ENCODE data around the gene LAX1. TPM values are rescaled to one million over a fixed set of nuclear protein-coding genes. Genes with fewer than 3 reads are reported as not detected.
A peak's percentile ranks its signal among the peaks of the same experiment; 100 is the strongest.
"Not testable (repeated sequence)": the region's sequence is repeated elsewhere in the genome, so short reads cannot be mapped to it uniquely, and the experiment has no call there.

The LAX1 gene
- total and polyA plus RNA-seq, 2 experiments from 2014 or later, result not detected

GRCh38 chr1:203792486-203792885 lies 27.5 kb downstream of the LAX1 start:
- Histone ChIP-seq H3K9me3 (ENCODE audit: low read depth) (no peaks in the 10 kb centered on the region), H3K4me3 (no peak overlapping the region)
- no peak for DNase-seq (ENCODE audit: low spot score)

GRCh38 chr1:203793561-203793960 lies 28.6 kb downstream of the LAX1 start:
- H3K4me2 ChIP-seq; H3K27me3 ChIP-seq; H3K27ac ChIP-seq; H3K36me3 ChIP-seq (replicated peaks; ENCODE audit: insufficient read depth, low read depth); H3K4me3 ChIP-seq; H2AFZ ChIP-seq; DNase-seq (ENCODE audit: low spot score); H3K9me3 ChIP-seq (ENCODE audit: low read depth); H3K9me2 ChIP-seq (replicated peaks; ENCODE audit: insufficient read depth): not testable (repeated sequence)
- peaks cover 27% of the 10 kb centered on the region for H3K79me2 ChIP-seq
- H3K4me1 ChIP-seq (ENCODE audit: insufficient read depth), result peaks cover 17% of the 10 kb centered on the region
- WGBS (ENCODE audit: low lambda C conversion rate, missing lambda C conversion rate), result 86% methylated on average over 7 of the region's 7 CpGs
- peaks cover 21% of the 10 kb centered on the region for H4K20me1 ChIP-seq (ENCODE audit: insufficient read depth, poor library complexity, severe bottlenecking)

More at GRCh38 chr1:203792486-203792885, 27.5 kb downstream of the LAX1 start:
- Histone ChIP-seq H3K27ac (no peak overlapping the region), H4K20me1 (ENCODE audit: insufficient read depth, poor library complexity, severe bottlenecking) (peaks cover 11% of the 10 kb centered on the region), H3K9me2 (replicated peaks; ENCODE audit: insufficient read depth) (no peaks in the 10 kb centered on the region), H3K79me2 (peaks cover 16% of the 10 kb centered on the region), H3K27me3 (no peaks in the 10 kb centered on the region), H3K36me3 (replicated peaks; ENCODE audit: insufficient read depth, low read depth) (no peaks in the 10 kb centered on the region), H2AFZ (no peak overlapping the region), H3K4me1 (ENCODE audit: insufficient read depth) (peaks cover 10% of the 10 kb centered on the region), H3K4me2 (no peak overlapping the region)
- TF ChIP-seq, protein P1, sequence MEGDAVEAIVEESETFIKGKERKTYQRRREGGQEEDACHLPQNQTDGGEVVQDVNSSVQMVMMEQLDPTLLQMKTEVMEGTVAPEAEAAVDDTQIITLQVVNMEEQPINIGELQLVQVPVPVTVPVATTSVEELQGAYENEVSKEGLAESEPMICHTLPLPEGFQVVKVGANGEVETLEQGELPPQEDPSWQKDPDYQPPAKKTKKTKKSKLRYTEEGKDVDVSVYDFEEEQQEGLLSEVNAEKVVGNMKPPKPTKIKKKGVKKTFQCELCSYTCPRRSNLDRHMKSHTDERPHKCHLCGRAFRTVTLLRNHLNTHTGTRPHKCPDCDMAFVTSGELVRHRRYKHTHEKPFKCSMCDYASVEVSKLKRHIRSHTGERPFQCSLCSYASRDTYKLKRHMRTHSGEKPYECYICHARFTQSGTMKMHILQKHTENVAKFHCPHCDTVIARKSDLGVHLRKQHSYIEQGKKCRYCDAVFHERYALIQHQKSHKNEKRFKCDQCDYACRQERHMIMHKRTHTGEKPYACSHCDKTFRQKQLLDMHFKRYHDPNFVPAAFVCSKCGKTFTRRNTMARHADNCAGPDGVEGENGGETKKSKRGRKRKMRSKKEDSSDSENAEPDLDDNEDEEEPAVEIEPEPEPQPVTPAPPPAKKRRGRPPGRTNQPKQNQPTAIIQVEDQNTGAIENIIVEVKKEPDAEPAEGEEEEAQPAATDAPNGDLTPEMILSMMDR (IDR thresholded peaks at IDR 0.05; ENCODE audit: poor library complexity), result no peak
- no peak for TF ChIP-seq EZH2phosphoT487 (IDR thresholded peaks at IDR 0.05; ENCODE audit: low read depth, severe bottlenecking, unreplicated experiment)
- TF ChIP-seq EZH2 (IDR thresholded peaks at IDR 0.05; ENCODE audit: borderline replicate concordance), result no peak
- 82% methylated on average over 2 of the region's 2 CpGs for WGBS (ENCODE audit: low lambda C conversion rate, missing lambda C conversion rate)

- H3K9me2 ChIP-seq (replicated peaks; ENCODE audit: insufficient read depth), result no peaks in the 10 kb centered on the region
- H3K79me2 ChIP-seq, result peaks cover 40% of the 10 kb centered on the region
- WGBS (ENCODE audit: low lambda C conversion rate, missing lambda C conversion rate), result 75% methylated on average over 19 of the region's 19 CpGs
- H4K20me1 ChIP-seq (ENCODE audit: insufficient read depth, poor library complexity, severe bottlenecking), result peaks cover 35% of the 10 kb centered on the region
- H3K4me1 ChIP-seq (ENCODE audit: insufficient read depth), result peaks cover 17% of the 10 kb centered on the region
- peak overlapping the region; percentile 91 for H2AFZ ChIP-seq
- TF ChIP-seq EZH2phosphoT487 (IDR thresholded peaks at IDR 0.05; ENCODE audit: low read depth, severe bottlenecking, unreplicated experiment) (no peak), EZH2 (IDR thresholded peaks at IDR 0.05; ENCODE audit: borderline replicate concordance) (no peak)
- TF ChIP-seq, protein P1 (IDR thresholded peaks at IDR 0.05; ENCODE audit: poor library complexity), result no peak
- H3K36me3 ChIP-seq (replicated peaks; ENCODE audit: insufficient read depth, low read depth), result peaks cover 3% of the 10 kb centered on the region
- H3K4me2 ChIP-seq, result peak overlapping the region; percentile 68
- H3K27ac ChIP-seq, result peak overlapping the region; percentile 73
- H3K9me3 ChIP-seq (ENCODE audit: low read depth), result no peaks in the 10 kb centered on the region
- H3K27me3 ChIP-seq, result no peaks in the 10 kb centered on the region
- peak overlapping the region; percentile 11 for H3K4me3 ChIP-seq
- no peak for DNase-seq (ENCODE audit: low spot score)
Measured at GRCh38 chr1:203794764-203795440, 29.9 kb downstream of the LAX1 start.

DNA sequence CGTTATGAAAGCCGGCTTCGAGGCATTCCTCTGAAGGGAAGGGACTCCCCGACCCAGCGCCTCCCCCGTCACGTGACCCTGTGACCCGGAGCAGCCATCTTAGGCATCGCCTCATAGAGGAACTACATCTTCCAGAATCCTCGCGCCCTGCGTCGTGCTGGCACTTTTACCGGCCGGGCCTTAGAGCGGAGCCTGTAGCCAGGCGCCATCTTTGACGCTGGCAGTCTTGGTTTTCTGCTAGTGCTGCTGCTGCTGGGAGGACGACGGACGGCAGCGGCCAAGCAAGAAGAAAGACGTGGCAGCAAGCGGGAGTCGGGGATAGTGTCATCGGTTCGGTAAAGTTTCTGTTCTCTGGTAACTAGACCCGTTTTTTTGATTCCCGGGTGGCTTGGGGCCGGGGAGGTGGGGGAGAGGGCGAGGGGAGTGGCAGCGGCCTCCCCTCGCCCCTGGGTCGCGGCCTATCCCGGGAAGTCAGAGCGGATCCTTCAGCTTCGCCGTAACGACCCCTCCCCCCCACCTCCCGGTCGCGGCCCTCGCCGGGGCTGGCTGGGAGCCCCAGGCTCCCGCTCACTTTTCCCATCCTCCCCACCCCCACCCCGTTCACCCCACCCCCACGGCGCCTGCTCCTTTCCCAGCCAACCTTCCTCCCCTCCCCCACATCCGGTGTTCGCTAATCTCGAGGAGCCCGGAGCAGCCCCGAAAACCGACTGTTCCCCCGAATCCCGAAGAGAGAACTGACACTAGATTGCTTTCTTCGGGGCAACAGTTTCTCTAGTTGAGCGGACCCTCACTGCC lies 30.7 kb downstream of the LAX1 start, which contains the start of the genes ZBED6 and ZC3H11A:
Gene ZBED6 (plus strand): TSS at position 183 of the 795 bp plus-strand sequence. CDS start 1,900 bp downstream, outside the sequence.
Gene ZC3H11A (plus strand): TSS at position 183 of the 795 bp plus-strand sequence. CDS start 21,448 bp downstream, outside the sequence.
- TF ChIP-seq EZH2 (IDR thresholded peaks at IDR 0.05; ENCODE audit: borderline replicate concordance), result no peak
- TF ChIP-seq EZH2phosphoT487 (IDR thresholded peaks at IDR 0.05; ENCODE audit: low read depth, severe bottlenecking, unreplicated experiment), result no peak
- TF ChIP-seq, protein P1 (IDR thresholded peaks at IDR 0.05; ENCODE audit: poor library complexity), result no peak
- Histone ChIP-seq H2AFZ (peak within 1 kb of the TSS; percentile 91), H3K4me1 (ENCODE audit: insufficient read depth) (peaks cover 17% of the 10 kb centered on the region), H3K36me3 (replicated peaks; ENCODE audit: insufficient read depth, low read depth) (peaks cover 3% of the 10 kb centered on the region), H3K27ac (peak within 1 kb of the TSS; percentile 97), H3K4me3 (peak within 1 kb of the TSS; percentile 86), H3K79me2 (peaks cover 47% of the 10 kb centered on the region), H3K4me2 (peak within 1 kb of the TSS; percentile 86), H4K20me1 (ENCODE audit: insufficient read depth, poor library complexity, severe bottlenecking) (peaks cover 42% of the 10 kb centered on the region), H3K9me2 (replicated peaks; ENCODE audit: insufficient read depth) (no peaks in the 10 kb centered on the region), H3K9me3 (ENCODE audit: low read depth) (no peaks in the 10 kb centered on the region), H3K27me3 (no peaks in the 10 kb centered on the region)
- WGBS (ENCODE audit: low lambda C conversion rate, missing lambda C conversion rate), result 2% methylated on average over 39 of the region's 59 CpGs
- DNase-seq (ENCODE audit: low spot score), result peak; percentile 99

All from hepatocyte (in vitro differentiated cells).